GM21528 (cell line): ENCODE data around the gene ADCY9.
"Not testable (repeated sequence)": the region's sequence is repeated elsewhere in the genome, so short reads cannot be mapped to it uniquely, and the experiment has no call there.

ENCODE experiments used
- ATAC-seq: cut with Tn5 transposase; IDR thresholded peaks from one replicate; pipeline ENCODE4 v1.9.1; 2021; ENCODE audit warnings: mild to moderate bottlenecking, moderate library complexity; ENCODE audit not compliant: unreplicated experiment, low FRiP score

The ADCY9 gene

GRCh38 chr16:4073150-4073549 lies 43.1 kb downstream of the ADCY9 start:
- ATAC-seq: not testable (repeated sequence)

- ATAC-seq: no peak
Measured at GRCh38 chr16:4071686-4072561, 44.3 kb downstream of the ADCY9 start.

DNA sequence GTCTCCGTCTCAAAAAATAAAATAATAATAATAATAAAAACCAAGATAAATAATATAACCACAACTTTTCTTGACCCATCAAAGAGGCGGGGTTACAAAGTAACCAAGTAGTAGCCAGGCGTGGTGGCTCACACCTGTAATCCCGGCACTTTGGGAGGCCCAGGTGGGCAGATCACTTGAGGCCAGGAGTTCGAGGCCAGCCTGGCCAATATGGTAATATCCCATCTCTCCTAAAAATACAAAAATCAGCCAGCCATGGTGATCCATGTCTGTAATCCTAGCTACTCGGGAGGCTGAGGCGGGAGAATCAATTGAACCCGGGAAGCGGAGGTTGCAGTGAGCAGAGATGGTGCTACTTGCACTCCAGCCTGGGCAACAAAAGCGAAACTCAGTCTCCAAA lies 45.3 kb downstream of the ADCY9 start:
- ATAC-seq: no peak

GRCh38 chr16:4067262-4068001 lies 48.8 kb downstream of the ADCY9 start:
- no peak for ATAC-seq

DNA sequence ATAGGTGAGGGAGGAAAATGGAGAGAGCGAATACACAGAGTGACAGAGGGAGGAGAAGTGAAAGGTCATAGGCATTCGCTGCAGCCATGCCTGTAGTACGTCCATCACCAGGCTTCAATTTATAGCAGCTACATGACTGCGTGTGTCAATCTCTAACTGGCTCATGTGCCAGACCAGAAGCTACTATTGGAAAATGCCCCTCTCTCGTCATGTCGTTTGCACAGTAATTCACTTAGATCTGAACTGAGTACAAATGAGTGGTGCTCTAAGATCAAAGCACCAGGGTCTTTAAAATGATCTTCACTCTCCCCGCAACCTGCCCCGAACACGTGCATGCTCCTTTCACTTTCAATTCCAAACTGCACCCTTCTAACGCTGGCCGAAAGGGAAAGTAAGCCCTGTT lies 51.3 kb downstream of the ADCY9 start:
- no peak for ATAC-seq

- ATAC-seq: no peak
Measured at GRCh38 chr16:4062212-4062802, 53.9 kb downstream of the ADCY9 start.

DNA sequence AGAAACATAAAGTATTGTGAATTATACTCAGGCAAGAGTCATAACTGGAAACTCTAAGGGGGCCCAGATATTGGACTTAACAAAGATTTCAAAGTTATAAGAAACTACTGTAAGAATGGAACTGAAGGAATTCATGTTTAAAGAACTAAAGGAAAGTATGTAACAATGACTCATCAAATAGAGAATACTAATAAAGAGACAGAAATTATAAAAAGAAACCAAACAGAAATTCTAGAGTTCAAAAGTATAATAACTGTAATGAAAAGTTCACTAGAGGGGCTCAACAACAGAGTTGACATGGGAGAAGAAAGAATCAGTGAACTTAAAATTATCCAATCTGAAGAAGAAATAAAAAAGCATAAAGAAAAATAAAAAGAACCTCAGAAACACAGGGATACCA lies 55.4 kb downstream of the ADCY9 start:
- no peak for ATAC-seq

- no peak for ATAC-seq
Measured at GRCh38 chr16:4060009-4060408, 56.2 kb downstream of the ADCY9 start.

- ATAC-seq: no peak
Measured at GRCh38 chr16:4058386-4058785, 57.9 kb downstream of the ADCY9 start.

DNA sequence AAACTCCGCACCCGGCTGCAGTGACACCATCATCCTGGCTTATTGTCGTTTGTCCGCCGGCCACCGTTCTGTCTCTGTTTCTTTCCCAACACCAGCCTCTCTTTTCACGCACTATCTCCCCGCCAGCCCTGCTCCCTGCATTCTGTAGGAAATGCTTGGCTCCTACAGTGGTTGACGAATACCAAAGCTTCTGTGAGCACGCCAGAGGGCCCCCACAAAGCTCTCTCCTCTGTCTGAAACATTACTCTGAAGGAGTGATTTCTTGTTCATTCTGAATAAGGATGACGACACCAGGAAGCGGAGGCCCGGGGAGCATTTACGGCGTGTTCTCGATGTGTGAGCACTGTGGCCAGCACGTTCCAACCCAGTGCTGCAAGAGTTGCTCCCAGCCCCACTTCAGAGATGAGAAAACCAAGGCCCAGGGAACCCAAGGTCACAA lies 58.8 kb downstream of the ADCY9 start:
- ATAC-seq: no peak

GRCh38 chr16:4056161-4057105 lies 59.8 kb downstream of the ADCY9 start:
- ATAC-seq: no peak

GRCh38 chr16:4055748-4056147 lies 60.5 kb downstream of the ADCY9 start:
- ATAC-seq: no peak

DNA sequence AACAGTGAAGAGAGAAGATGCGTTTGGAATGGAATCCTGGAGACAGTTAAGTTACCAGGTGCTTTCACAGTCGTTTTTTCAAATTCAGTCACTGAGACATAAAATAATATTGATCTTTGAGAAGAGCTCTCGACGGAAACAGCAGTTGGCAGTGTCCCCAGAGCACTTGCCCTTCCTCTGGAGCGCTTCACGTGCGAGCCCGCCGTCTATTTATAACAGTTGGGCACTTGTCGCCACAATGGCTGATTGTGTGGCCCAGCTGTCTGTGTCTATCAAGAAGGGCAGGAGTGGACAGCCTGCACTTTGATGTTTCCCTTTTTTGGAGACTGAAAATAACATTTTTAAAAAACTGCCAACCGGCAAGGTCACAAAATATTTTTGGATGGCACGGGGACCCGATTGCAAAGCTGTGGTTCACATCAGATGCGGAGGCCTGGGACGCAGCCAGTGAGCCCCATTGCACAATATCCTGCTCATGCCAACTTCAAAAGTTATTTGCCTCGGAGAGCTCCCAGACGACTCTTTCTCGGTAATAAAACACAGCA lies 62.9 kb downstream of the ADCY9 start:
- ATAC-seq: no peak

GRCh38 chr16:4052801-4053293 lies 63.4 kb downstream of the ADCY9 start:
- no peak for ATAC-seq

DNA sequence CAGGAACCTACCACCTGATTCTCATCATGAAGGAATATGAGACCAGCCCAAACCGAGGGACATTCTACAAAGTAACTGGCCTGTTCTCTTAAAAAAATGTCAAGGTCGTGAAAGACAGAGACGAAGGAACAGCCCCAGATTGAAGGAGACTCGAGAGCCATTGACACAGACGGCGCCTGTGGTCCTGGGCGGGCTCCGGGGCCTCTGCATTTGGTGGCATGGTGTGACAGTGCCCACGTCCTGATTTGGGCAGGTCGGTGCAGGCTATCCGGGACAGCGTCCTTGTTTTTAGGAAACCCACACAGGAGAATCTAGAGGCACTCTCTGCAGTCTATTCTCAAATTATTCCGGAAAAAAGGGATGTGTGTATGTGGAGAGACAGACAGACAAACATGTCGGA lies 64.1 kb downstream of the ADCY9 start:
- no peak for ATAC-seq

DNA sequence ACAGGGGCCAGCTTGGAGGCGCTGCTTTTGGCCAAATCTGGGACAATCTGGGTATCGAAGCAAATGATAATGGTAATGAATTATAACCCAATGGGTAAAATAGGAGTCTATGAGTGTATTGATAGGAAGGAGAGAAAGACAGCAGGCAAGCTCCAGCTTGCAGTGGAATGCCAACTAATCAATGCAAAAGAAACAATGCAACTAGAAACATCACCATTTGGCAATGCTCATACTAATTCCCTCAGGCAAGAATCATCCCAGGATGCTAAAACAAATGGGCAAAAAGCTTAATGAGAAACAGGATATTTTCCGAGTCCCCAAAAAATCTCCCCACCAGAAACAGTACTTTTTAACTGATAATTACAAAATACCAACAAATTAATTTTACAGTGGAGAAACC lies 64.7 kb downstream of the ADCY9 start:
- ATAC-seq: no peak

DNA sequence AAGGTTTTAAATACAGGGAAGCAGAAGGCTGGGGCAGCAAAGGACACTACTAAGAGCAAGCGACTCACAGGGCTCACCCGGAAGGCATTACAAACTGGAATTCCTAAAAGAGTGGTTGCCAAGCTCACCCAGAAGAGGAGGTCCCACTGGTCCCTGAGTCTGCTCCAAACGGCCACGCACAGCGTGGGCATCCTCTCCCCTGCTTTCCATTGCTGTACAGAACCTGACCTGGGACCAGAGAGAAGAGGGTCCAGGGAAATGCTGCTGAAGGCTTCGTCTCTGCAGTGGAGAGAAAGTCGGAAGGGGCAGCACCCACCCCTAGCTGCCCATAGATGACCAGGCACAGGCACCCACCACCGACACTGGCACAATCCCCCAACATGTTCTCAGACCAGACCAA lies 67.2 kb downstream of the ADCY9 start:
- ATAC-seq: no peak

DNA sequence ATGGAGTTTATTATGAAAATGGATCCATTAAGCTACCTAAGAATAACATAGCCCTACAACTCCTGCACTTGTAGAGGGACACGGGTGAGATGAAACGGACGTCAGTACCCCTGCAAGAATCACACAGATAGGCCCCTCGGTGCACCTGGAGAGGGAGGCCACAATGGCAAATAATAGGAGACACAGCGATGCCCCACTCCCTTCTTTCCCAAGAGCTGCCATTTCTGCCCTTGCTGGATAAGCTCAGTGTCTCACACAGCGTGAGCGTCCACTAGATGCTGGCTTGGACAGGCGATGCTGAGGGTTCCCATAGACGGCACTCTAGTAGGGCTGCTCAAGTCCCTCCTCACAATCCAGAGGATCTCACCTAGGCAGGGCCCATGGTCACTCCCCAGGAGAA lies 67.8 kb downstream of the ADCY9 start:
- ATAC-seq: no peak

- ATAC-seq: no peak
Measured at GRCh38 chr16:4046221-4046620, 70.0 kb downstream of the ADCY9 start.

- ATAC-seq: not testable (repeated sequence)
Measured at GRCh38 chr16:4045561-4045960, 70.7 kb downstream of the ADCY9 start.
